NCI-H2107 (cell line): ENCODE measurements around the gene CRISPLD2.

Experiments
- DNase-seq: peaks from one replicate; lab custom pipeline; 2025; lab: John Stamatoyannopoulos, UW

CRISPLD2 gene

DNA sequence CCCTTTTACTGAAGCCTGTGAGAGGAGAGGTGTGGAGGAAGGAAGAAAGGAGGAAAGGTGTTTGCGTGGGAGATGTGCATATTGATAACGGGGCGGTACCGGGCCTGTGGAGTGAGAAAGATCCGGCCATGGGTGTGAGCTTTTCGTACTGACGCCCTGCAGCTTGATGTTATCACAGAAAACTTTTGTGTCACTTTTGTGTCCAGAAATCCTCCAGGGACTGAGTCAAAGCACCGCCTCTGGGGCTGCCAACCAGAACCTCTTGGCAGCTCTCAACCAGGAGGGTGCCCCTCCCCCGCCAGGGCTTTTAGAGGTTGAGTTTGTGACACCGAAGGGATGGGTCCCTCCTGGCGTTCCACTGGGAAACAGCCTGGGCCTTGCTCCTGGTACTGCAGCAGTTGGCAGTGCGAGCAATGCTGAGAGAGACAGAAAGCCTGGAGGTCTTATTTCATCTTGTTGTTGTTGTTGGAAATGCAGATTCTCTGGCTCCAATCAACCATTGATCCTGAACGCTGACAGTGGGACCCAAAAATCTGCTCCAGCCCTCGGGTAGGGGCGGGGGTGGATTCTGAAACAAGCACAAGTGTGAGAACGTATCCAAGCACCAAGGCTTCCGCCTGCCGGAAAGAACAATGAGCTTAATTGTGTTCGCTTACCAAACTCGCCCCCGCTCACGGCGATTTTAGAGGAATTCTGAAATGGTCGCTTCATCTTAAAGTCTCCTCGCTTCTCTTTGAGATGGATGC is 65.0 kb downstream of the CRISPLD2 start:
- no peak for DNase-seq

DNA sequence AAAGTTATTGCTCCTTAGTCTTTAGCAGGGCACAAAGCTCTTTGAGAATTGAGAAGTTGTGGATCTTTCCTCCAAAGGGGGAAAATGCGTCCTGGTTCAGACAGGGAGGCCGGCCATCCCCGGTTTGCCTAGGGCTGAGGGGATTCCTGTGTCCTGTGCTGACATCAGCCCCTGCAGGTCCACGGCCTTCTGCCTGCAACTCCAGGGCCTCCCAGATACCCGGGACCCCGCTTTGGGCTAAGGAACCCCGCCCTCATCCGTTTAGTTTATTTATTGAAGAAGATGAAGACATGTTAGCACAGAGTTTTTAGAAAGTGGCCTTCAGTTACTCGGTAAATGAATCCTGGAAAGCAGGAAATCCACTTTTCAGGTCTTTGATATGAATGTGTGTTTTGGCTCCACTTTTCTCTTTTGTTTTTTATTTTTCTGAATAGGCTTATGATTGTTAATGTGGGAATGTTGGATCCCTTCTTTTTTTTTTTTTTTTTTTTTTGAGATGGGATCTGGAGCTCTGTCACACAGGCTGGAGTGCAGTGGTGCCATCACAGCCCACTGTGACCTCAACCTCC is 65.6 kb downstream of the CRISPLD2 start:
- DNase-seq: no peak

DNA sequence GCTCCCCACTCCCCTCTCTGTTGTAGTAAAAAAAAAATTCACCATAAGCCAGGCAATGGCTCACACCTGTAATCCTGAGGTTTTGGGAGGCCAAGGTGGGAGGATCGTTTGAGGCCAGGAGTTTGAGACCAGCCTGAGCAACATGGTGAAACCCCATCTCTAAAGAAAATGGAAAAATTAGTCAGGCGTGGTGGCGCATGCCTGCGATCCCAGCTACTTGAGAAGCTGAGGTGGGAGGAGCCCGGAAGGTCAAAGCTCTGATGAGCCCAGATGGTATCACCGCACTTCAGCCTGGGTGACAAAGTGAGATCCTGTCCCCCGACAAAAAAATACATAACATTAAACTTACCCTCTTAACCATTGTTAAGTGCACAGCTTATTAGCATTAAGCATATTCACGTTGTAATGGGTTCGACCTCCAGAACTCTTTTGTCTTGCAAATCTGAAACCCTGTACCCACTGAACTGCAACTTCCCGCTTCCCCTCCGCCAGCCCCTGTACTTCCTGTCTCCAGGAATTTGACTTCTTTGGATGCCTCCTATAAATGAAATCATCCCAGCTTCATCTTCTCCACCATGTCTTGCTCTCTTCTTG is 66.8 kb downstream of the CRISPLD2 start:
- DNase-seq: no peak

DNA sequence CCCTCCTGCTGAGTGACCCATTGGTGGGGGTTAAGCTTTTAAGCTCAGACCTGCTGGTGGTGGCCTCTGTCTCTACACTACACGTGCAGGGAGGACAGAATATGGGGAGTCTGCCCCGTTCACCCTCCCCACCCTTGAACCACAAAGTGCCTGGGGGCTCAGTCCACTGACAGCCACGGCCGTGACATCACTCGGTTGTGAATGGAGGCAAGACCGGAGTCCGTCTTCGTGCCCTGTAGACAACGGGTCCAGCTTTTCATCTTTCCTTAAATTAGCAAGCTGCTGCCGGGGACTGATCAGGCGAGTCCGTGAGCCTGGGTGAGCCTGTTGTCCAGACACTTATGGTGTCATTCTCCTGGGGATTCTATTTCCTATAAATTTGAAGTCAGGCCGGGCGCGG is 67.4 kb downstream of the CRISPLD2 start:
- no peak for DNase-seq

DNA sequence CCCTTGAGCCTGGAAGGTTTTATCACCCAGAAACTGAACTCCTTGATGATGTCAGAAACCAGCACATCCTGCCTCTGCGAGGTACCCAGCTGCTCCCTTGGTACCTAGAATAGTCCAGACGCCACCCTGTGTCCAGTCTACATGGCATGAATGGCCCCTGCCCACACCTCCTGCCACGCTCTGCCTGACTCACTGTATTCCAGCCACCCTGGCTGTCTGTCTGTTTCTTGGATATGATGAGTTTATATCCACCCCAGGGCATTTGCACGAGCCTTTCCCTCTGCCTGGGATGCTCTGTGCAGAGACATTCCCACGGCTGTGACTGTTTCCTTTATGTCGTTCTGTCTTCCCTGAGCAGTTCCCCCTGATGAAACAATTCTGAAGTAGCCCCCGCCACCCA is 68.7 kb downstream of the CRISPLD2 start:
- no peak for DNase-seq

DNA sequence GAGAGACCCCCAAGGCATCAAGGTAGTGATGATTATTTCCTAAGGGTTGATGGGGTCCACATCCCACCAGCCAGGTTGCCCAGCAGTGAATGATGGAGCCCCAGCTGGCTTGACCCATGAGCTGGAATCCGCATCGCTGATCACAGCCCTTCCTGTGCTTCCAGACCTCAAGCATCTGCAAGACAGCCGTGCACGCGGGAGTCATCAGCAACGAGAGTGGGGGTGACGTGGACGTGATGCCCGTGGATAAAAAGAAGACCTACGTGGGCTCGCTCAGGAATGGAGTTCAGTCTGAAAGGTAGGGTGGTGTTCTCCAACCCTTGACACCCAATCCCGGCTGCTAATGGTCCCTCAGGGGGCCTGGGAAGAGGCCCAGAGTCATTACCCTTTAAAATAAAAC is 69.3 kb downstream of the CRISPLD2 start:
- DNase-seq: no peak

DNA sequence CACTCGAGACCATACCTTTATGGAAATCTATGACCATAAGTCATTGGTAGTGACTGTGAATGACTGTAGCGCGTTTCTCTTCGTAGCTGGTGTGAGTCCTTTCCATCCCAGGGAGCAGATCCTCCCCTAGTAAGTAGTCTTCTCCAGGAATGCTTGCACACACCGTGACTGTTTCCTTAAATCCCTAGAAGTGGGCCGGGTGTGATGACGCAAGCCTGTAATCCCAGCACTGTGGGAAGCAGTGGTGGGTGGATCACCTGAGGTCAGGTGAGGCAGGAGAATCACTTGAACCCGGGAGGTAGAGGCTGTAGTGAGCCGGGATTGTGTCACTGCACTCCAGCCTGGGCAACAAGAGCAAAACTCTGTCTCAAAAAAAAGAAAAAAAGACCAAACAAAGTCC is 70.6 kb downstream of the CRISPLD2 start:
- DNase-seq: no peak

DNA sequence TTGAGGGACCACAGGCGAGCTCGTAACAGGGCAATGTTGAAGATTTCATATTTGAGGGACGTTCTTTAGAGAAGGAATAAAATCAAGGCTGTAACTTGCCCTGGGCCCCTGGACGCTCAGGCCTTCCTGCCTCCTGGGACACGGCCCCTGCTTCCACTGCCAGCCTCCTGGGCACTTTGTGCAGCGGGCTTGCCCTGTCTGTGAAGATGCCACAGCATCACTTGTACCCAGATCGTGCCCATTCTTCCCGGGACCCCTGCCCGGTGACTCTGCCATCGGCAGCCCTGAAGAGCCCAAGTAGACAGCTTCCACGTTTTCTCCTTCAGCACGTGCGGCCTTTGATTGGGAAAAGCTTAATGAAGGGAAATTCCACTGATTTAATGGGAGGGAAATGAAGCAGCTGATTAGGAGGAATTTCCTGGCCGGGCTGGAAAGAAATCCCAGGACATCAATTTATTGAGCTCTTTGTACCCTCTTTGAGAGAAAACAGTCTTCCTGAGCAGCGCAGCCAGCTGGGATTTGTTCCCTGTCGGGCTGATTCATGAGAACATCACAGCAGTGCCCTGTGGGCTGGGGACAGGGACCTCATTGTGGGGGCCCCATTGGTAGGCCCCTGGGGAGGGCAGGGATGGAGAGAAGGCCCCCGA is 71.5 kb downstream of the CRISPLD2 start:
- no peak for DNase-seq

DNA sequence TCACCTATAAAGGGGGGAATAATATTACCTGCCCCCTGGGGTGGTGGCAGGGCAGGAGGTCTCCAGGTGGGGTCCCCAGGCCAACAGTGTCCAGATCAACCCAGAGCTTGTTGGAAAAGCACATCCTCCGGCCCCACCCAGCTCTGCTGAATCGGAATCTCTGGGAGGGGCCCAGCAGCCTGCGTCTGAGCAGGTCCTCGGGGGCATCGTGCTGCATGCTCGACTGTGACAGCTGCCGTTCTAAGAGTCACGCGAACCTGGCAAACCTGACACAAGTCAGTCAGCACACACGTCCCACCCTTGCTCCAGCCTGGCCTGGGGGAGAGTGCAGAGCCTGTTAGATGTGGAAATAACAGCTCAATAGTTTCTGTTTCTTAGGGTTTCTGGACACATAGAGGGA is 72.3 kb downstream of the CRISPLD2 start:
- no peak for DNase-seq

DNA sequence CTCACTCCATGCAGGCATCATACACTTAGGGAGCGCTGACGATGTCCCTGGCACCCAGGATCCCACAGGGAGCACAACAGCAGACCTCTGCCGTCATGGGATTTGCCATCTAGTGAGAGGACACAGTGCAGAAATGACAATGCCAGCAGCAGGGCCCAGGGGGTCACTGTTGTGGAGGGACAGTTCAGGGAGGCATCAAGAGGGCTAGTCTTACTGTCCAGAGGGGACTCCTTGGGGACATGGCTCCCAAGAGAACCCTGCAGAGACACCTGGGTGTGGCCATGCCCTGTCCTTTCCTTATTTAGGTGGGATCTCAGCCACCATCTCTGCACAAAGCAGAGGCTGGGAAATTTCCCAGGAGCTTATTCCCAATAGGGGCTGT is 73.7 kb downstream of the CRISPLD2 start:
- no peak for DNase-seq

DNA sequence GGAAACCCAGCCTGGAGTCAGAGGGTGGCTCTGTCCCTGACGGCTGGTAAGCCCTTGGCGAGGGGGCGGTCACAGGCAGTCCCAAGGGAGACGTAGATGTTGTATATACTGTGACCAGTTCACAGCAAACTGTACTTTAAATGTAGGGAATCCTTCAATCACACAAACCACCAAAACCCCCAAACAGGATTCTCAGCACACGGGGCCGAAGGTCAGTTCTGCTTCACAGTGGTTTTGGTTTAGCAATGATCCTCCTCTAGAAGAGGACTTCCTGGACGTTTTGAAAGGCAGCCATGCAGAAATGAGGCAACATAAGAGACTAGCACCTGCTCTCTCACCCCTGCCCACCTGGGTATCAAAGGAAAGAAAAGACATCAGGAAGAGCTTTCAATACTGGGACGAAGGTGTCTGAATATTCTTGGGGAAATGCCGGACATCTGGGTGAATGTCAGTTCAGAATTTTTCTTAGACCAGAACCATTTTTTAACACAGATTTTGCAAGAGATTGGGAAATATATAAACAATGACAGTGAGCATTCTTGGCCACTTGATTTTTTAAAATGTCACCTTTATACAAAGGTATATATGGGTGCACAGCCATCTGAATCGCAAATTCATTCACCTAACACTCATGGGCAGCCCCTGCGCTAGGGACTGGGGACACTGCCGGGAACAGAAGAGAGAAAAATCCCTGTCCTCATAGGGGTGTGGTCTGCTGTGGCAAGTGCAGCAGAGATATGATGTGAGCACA is 74.2 kb downstream of the CRISPLD2 start:
- DNase-seq: no peak

DNA sequence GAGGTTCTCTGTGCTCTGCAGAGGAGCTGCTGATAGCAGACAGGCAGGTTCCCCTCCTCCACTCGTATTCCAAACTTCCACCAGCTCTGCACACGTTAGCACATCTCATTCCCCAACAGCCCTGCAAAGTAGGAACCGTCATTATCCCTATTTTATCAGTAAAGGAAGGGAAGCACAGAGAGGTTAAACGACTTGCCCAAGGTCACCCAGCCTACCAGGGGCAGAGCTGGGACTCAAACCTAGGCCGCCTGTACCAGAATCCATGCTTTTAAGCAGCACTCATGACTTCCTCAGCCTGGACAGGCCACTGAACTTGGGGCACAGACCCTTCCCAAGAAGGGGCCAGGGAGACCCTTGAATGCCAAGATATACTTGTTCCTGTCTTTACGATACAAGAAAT is 75.2 kb downstream of the CRISPLD2 start:
- no peak for DNase-seq

DNA sequence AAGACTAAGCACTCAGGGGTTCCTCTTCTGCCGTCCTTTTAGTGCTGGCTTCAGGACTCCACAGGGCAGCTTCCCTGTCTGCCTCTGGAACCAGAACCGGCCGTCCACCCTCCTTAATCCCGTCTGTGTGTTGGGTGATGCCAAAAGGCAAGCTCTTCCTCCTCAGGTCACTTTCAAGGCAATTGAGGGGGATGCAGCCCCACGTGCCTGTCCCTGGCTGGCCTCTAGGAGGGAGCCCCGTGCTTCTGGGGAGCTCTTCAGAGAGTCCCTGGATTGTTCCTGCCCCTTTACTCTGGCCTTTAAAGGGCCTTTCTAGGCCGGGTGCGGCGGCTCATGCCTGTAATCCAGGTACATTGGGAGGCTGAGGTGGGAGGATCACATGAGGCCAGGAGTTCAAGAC is 77.1 kb downstream of the CRISPLD2 start:
- DNase-seq: no peak

DNA sequence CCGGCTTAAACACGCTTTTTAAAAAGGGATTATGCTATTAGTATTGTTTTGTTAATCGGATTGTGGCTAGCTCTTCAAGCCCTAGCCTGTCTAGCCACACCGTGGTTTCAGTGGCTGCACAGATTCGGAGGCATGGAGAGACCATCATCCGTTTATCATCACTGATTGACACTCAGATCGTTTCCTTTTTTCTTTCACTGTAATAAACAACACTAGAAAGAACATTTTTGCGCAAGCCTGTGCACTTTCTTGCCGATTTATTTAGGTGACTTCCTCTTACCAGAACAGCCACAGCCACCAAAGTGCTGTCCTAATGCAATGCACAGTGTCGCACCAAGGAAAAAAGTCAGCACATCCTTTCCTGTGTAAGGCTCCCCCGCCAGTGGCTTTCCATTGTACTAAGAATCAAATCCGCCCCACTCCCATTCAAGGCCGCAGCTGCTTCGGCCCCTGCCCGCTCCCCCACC is 78.2 kb downstream of the CRISPLD2 start:
- no peak for DNase-seq

DNA sequence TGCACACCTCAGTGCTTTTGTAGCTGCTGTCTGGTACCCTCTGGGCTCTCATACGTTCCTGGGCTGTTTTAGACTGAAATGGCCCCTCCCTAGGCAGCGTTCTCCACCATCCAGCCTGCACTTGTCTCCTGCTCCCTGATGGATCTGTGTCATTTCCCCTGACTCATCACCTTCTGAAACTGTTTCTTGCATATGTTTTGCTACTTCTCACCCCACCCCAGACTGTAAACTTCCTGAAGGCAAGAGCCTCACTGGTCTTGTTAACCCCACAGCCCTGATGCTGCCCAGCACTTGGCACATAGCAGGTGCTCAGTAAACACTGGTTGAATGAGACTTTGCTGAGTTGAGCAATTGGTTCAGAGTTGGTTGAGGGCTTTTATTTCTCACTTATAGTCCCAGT is 78.7 kb downstream of the CRISPLD2 start:
- DNase-seq: no peak

DNA sequence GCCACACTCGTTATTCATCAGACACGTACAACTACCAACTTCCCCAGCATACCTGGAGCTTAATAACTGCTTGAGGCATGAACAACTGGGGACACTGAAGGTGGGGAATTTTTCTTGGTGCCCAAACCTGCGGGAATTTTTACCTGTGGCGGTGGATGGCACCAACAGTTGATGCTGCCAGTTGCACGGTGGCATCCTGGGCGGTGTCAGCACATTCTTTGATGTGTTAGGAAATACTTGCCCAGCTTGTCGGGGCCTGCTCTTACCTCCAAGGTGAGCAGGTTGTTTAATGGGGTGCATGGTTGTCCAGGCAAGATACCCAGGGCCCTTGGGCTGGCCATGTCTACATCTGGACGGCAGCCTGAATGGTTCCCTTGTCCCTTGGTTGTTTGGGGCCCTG is 79.6 kb downstream of the CRISPLD2 start:
- DNase-seq: no peak

DNA sequence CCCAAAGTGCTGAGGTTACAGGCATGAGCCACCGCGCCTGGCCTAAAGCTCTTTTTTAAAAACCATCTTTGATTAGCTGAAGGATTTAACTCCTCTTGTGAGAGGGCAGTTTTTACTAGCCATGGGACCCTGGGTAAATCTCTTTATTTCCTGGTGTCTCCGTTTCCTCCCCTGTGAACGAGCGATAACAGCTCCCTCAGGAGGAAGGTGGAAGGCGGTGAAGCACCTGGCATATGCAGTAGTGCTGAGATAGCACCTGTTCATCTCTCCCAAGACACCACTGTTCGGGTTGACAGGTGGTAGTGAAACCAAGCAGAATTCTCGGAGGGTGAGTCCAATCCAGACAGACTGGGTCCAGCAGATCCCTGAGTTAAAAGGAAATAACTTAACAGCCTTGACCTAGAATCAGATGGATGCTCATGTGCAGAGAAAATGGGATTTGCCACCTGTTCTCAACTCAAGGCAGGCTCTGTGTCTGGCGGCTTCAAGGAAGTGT is 86.2 kb downstream of the CRISPLD2 start:
- no peak for DNase-seq

DNA sequence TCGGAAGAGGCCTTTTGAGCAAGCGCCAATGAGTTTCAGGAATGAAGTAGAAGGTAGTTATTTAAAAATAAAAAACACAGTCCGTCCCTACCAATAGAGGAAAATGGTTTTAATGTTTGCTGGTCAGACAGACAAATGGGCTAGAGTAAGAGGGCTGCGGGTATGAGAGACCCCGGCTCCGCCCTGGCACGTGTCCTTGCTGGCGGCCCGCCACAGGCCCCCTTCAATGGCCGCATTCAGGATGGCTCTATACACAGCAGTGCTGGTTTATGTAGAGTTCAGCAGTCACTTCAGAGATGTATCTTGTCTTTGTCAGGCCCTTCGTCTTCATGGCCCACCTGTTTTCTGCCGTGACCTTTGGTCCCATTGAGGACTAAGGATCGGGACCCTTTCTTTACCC is 87.3 kb downstream of the CRISPLD2 start:
- DNase-seq: no peak

DNA sequence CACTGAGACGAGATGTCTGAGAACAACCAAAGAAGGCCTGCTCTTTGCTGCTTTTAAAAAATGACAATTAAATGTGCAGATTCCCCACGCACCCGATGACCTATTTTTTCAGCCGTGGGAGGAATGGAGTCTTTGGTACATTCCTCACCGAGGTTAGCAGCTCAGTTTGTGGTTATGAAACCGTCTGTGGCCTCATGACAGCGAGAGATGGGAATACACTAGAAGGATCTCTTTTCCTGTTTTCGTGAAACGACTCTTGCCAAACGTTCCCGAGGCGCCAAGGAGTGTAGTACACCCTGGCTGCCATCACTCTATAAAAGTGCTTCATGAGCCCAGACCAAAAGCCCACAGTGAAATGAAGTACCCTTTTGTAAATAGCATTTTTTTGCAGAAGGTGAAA is 87.8 kb downstream of the CRISPLD2 start:
- no peak for DNase-seq

DNA sequence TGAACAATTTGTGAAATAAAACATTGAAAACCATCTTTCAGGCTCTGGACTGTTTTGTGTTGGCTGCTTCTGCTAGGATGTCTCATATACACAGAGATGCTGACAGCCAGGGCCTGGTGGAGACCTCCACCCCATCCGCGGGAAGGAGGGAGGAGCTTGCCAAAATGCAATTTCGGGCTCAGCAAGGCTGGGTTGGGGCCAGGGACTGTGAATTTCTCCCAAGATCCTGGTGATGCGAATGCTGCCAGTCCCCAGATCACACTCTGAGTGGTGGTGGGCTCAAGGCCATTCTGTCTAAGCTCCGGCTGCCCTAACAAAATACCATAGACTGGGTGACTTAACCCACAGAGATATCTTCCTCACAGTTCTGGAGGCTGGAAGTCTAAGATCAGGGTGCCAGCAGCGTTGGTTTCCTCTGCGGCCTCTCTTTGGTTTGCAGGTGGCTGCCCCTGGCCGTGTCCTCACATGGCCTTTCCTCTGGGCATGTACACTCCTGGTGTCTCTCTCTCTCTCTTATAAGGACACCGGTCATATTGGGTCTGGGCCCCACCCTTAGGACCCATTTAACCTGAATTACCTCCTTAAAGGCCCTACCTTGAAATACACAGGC is 89.8 kb downstream of the CRISPLD2 start:
- DNase-seq: no peak

DNA sequence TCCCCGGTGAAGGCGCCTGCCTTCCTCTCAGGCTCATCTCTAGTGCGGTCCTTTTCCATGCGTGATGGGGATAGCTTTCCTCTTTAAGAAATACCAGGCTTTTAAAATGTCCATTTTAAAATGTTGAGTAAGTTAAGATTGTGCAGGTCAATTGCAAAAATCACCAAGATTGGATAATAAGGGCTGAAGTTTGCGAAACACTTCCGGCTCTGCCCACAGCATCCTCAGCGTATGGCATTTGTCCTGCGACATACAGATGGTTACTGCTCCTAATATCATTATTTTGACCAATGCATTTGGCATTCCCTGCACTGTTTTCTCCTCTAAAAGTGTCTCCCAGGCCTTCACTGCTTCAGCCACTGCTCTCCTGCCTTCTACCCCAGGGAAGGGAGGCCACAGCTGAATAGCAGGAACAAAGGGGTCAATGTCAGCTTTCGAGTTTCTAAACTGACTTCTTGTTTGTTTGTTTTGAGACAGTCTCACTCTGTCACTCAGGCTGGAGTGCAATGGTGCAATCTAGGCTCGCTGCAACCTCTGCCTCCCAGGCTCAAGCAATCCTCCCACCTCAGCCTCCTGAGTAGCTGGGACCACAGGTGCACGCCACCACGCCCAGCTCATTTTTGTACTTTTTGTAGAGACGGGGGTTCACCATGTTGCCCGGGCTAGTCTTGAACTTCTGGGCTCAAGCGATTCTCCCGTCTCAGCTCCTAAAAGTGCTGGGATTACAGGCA is 91.9 kb downstream of the CRISPLD2 start:
- no peak for DNase-seq
